Activated B cell treated with CpG ODN at 0.5 μM for 24 hours (primary cell): ENCODE results near the gene CRNN. TPM values are rescaled to one million over a fixed set of nuclear protein-coding genes. Genes with fewer than 3 reads are reported as not detected.

Source experiments
- ATAC-seq: fragments of 200-7000 bp; cut with Tn5 transposase; one replicate; pipeline ENCODE4 v1.10.0; 2021; ENCODE audit warnings: low read depth, mild to moderate bottlenecking, moderate library complexity
- CTCF ChIA-PET: fragments of 350-600 bp; sonication (Branson Sonifier 250); formaldehyde crosslinking; loops from one replicate; lab custom pipeline; 2021; ENCODE audit warnings: antibody characterized with exemption; lab: Charles Lee
- POLR2A ChIA-PET: fragments of 350-600 bp; sonication (Branson Sonifier 250); formaldehyde crosslinking; loops from one replicate; lab custom pipeline; 2021; ENCODE audit warnings: antibody characterized with exemption; lab: Charles Lee
- DNase-seq: peaks from one replicate; pipeline ENCODE4 v3.0.0; 2022
- H3K27ac Mint-ChIP-seq: one replicate; pipeline ENCODE4 v1.8.0; 2020; ENCODE audit warnings: mixed read lengths
- H3K27me3 Mint-ChIP-seq: one replicate; pipeline ENCODE4 v1.8.0; 2021; ENCODE audit warnings: mixed read lengths
- H3K36me3 Mint-ChIP-seq: one replicate; pipeline ENCODE4 v1.8.0; 2021; ENCODE audit warnings: low read depth, mixed read lengths
- H3K4me1 Mint-ChIP-seq: one replicate; pipeline ENCODE4 v1.8.0; 2021; ENCODE audit warnings: mixed read lengths
- H3K4me3 Mint-ChIP-seq: one replicate; pipeline ENCODE4 v1.8.0; 2020; ENCODE audit warnings: mild to moderate bottlenecking, mixed read lengths
- H3K9me3 Mint-ChIP-seq: one replicate; pipeline ENCODE4 v1.8.0; 2020; ENCODE audit warnings: mixed read lengths
- CTCF ChIP-seq: fragments of 200-600 bp; IDR thresholded peaks from one replicate; pipeline ENCODE4 v1.8.0; 2022; ENCODE audit warnings: antibody characterized with exemption, mild to moderate bottlenecking
- intact Hi-C: fragments of 100-400 bp; cut with micrococcal nuclease; formaldehyde crosslinking; loops from one replicate; pipeline ENCODE4 v1.15.1; 2024
- total RNA-seq: library from RNA; stranded (reverse); gene quantifications from 2 replicates; pipeline ENCODE4 v1.2.3, GENCODE V29; 2022

The CRNN gene
- total RNA-seq, 1 donor from 2014 or later = not detected

- POLR2A ChIA-PET = interaction anchor here (1.1 to 1.2 kb wide), 2 partner anchors 269 to 410 kb away, joined by 3 to 6 read pairs; no protein-coding TSS in a partner anchor
- H3K27me3 Mint-ChIP-seq = no peaks in the 10 kb centered on the region
- no peaks in the 10 kb centered on the region for H3K9me3 Mint-ChIP-seq
- CTCF ChIA-PET = interaction anchor here (0.7 to 3.0 kb wide), 33 partner anchors 9 to 538 kb away, joined by 3 to 102 read pairs (median 4); no protein-coding TSS in a partner anchor
- H3K4me1 Mint-ChIP-seq = peaks cover 28% of the 10 kb centered on the region
- TF ChIP-seq CTCF = no peak
- peak overlapping the region; percentile 15 for H3K4me3 Mint-ChIP-seq
- DNase-seq (peak; percentile 59), ATAC-seq (peak; percentile 68)
- no peaks in the 10 kb centered on the region for H3K36me3 Mint-ChIP-seq
- peak overlapping the region; percentile 91 for H3K27ac Mint-ChIP-seq
- intact Hi-C loops = loop anchor here (1.0 to 5.0 kb wide), 6 partner anchors 18 to 866 kb away; no protein-coding TSS in a partner anchor
Observed at GRCh38 chr1:152458384-152459185, 44.5 kb upstream of the CRNN start.

- no peak overlapping the region for H3K27ac Mint-ChIP-seq
- TF ChIP-seq CTCF = no peak
- H3K4me1 Mint-ChIP-seq = peaks cover 28% of the 10 kb centered on the region
- no peak overlapping the region for H3K4me3 Mint-ChIP-seq
- H3K27me3 Mint-ChIP-seq = no peaks in the 10 kb centered on the region
- no peak for ATAC-seq
- POLR2A ChIA-PET = no interaction called here
- CTCF ChIA-PET = interaction anchor here (1.0 to 3.0 kb wide), 13 partner anchors 9 to 525 kb away, joined by 3 to 102 read pairs (median 11); no protein-coding TSS in a partner anchor
- no peak for DNase-seq
- H3K9me3 Mint-ChIP-seq = no peaks in the 10 kb centered on the region
- no peaks in the 10 kb centered on the region for H3K36me3 Mint-ChIP-seq
- intact Hi-C loops = loop anchor here (5.0 kb wide), 1 partner anchor 865 kb away; no protein-coding TSS in a partner anchor
Observed at GRCh38 chr1:152457561-152457960, 43.5 kb upstream of the CRNN start.

GRCh38 chr1:152457071-152457470 lies 43.0 kb upstream of the CRNN start:
- DNase-seq (no peak), ATAC-seq (no peak)
- Mint-ChIP-seq H3K27ac (no peak overlapping the region), H3K36me3 (no peaks in the 10 kb centered on the region), H3K9me3 (no peaks in the 10 kb centered on the region), H3K4me3 (no peak overlapping the region), H3K27me3 (no peaks in the 10 kb centered on the region), H3K4me1 (peaks cover 28% of the 10 kb centered on the region)
- intact Hi-C loops = loop anchor here (5.0 kb wide), 1 partner anchor 865 kb away; no protein-coding TSS in a partner anchor
- ChIA-PET CTCF (no interaction called here), POLR2A (interaction anchor here (0.6 kb wide), 1 partner anchor 1172 kb away, joined by 6 read pairs; no protein-coding TSS in a partner anchor)
- no peak for TF ChIP-seq CTCF

GRCh38 chr1:152451254-152451653 lies 37.2 kb upstream of the CRNN start:
- H3K27ac Mint-ChIP-seq = no peak overlapping the region
- intact Hi-C loops = no loop called here
- ATAC-seq (no peak), DNase-seq (no peak)
- ChIA-PET CTCF (no interaction called here), POLR2A (no interaction called here)
- no peaks in the 10 kb centered on the region for H3K4me1 Mint-ChIP-seq
- no peaks in the 10 kb centered on the region for H3K36me3 Mint-ChIP-seq
- no peaks in the 10 kb centered on the region for H3K9me3 Mint-ChIP-seq
- no peaks in the 10 kb centered on the region for H3K27me3 Mint-ChIP-seq
- H3K4me3 Mint-ChIP-seq = no peak overlapping the region
- TF ChIP-seq CTCF = no peak

GRCh38 chr1:152449661-152450060 lies 35.6 kb upstream of the CRNN start:
- no peak for TF ChIP-seq CTCF
- Mint-ChIP-seq H3K36me3 (no peaks in the 10 kb centered on the region), H3K27me3 (no peaks in the 10 kb centered on the region), H3K9me3 (no peaks in the 10 kb centered on the region), H3K4me3 (no peak overlapping the region), H3K27ac (no peak overlapping the region), H3K4me1 (no peaks in the 10 kb centered on the region)
- DNase-seq (no peak), ATAC-seq (no peak)
- intact Hi-C loops = no loop called here
- CTCF ChIA-PET = no interaction called here
- POLR2A ChIA-PET = no interaction called here
